ENCODE data around the gene WNK2.

WNK2 gene

DNA sequence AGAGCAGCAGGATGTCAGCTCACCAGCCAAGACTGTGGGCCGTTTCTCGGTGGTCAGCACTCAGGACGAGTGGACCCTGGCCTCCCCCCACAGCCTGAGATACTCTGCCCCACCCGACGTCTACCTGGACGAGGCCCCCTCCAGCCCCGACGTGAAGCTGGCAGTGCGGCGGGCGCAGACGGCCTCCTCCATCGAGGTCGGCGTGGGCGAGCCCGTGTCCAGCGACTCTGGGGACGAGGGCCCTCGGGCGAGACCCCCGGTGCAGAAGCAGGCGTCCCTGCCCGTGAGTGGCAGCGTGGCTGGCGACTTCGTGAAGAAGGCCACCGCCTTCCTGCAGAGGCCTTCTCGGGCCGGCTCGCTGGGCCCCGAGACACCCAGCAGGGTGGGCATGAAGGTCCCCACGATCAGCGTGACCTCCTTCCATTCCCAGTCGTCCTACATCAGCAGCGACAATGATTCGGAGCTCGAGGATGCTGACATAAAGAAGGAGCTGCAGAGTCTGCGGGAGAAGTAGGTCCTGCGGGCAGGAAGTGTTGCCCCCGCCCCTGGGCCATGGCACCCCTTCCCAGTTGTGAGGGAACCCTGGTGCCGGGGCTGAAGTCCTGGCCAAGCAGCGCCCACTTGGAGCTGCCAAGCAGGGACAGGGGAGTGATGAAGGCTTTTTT lies 108.9 kb downstream of the WNK2 start:
- TF ChIP-seq, protein P1, sequence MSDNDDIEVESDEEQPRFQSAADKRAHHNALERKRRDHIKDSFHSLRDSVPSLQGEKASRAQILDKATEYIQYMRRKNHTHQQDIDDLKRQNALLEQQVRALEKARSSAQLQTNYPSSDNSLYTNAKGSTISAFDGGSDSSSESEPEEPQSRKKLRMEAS (IDR thresholded peaks at IDR 0.05; ENCODE audit: low read depth, low read length): no peak
- TF ChIP-seq, protein P2, sequence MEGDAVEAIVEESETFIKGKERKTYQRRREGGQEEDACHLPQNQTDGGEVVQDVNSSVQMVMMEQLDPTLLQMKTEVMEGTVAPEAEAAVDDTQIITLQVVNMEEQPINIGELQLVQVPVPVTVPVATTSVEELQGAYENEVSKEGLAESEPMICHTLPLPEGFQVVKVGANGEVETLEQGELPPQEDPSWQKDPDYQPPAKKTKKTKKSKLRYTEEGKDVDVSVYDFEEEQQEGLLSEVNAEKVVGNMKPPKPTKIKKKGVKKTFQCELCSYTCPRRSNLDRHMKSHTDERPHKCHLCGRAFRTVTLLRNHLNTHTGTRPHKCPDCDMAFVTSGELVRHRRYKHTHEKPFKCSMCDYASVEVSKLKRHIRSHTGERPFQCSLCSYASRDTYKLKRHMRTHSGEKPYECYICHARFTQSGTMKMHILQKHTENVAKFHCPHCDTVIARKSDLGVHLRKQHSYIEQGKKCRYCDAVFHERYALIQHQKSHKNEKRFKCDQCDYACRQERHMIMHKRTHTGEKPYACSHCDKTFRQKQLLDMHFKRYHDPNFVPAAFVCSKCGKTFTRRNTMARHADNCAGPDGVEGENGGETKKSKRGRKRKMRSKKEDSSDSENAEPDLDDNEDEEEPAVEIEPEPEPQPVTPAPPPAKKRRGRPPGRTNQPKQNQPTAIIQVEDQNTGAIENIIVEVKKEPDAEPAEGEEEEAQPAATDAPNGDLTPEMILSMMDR (IDR thresholded peaks at IDR 0.05; ENCODE audit: low read depth, low read length): no peak
- TF ChIP-seq POLR2A (IDR thresholded peaks at IDR 0.05; ENCODE audit: extremely low read depth, insufficient read length): no peak
- TF ChIP-seq MYC (IDR thresholded peaks at IDR 0.05; ENCODE audit: low read depth, low read length): no peak
- H3K4me3 ChIP-seq (ENCODE audit: low read depth, low read length): no peak overlapping the region
- DNase-seq (ENCODE audit: low read depth): no peak

DNA sequence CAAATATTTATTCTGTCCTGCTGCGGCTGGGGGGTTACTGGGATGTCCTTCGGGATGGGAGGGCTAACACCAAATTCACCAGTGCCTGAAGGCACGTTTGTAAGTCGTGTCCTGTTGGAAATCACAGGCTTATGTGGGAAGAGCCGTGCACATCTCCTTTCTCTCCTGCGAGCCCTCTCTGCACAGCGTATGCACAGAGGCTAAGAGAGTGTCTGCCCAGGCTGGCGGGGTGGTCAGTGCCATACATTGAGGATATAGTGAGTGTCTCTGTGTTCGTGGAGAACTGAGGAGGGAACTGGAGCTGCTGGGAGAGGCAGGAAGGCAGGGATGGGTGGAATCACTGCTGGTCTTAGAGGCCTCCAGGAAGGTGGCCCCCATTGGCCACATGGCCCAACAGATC lies 110.1 kb downstream of the WNK2 start:
- TF ChIP-seq, protein P2 (IDR thresholded peaks at IDR 0.05; ENCODE audit: low read depth, low read length): no peak
- TF ChIP-seq MYC (IDR thresholded peaks at IDR 0.05; ENCODE audit: low read depth, low read length) (no peak), POLR2A (IDR thresholded peaks at IDR 0.05; ENCODE audit: extremely low read depth, insufficient read length) (no peak)
- TF ChIP-seq, protein P1 (IDR thresholded peaks at IDR 0.05; ENCODE audit: low read depth, low read length): no peak

DNA sequence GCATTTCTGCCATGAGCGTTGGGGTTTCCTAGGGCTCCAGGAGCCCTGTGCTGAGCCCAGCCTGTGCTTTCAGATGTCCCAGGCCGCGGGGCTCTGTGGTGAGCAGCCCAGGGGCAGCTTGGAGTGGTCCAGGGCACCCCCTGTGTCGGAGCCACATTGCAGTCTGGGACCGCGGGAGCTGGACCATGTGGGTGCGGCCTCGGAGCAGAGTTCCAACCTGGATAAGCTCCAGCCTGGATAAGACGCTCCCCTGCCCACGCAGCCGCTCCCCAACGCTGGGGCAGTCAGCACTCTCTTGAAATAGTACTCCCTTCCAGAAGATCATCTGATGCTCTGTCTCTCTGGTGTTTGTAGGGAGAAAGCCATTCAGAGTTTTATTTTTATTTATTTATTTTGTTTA lies 111.1 kb downstream of the WNK2 start:
- no peak for DNase-seq (ENCODE audit: low read depth)
- no peak for TF ChIP-seq MYC (IDR thresholded peaks at IDR 0.05; ENCODE audit: low read depth, low read length)
- TF ChIP-seq, protein P1 (IDR thresholded peaks at IDR 0.05; ENCODE audit: low read depth, low read length): no peak
- H3K4me3 ChIP-seq (ENCODE audit: low read depth, low read length): no peak overlapping the region

More for the DNA sequence above, 110.1 kb downstream of the WNK2 start:
- H3K4me3 ChIP-seq (ENCODE audit: low read depth, low read length): no peak overlapping the region
- DNase-seq (ENCODE audit: low read depth): no peak

DNA sequence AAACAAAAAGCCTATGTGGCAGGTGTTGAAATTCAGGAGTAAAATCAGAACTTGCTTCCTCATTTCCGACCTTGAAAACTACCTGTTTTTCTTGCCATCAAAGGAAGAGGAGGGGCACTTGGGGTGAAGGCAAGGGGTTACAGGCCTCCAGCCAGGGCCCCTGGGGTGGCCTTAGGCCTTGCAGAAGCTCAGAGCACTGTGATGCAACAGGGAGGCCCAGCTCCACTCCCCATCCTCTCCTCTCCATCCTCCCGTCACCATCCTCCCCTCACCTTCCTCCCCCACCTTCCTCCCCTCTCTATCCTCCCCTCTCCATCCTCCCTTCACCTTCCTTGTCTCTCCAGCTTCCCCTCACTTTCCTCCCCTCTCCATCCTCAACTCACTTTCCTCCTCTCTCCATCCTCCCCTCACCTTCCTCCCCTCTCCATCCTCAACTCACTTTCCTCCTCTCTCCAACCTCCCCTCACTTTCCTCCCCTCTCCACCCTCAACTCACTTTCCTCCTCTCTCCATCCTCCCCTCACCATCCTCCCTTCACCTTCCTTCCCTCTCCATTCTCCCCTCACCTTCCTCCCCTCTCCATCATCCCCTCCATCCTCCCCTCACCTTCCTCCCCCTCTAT lies 111.6 kb downstream of the WNK2 start:
- peak; percentile 24 for DNase-seq (ENCODE audit: low read depth)
- no peak overlapping the region for H3K4me3 ChIP-seq (ENCODE audit: low read depth, low read length)
- no peak for TF ChIP-seq MYC (IDR thresholded peaks at IDR 0.05; ENCODE audit: low read depth, low read length)
- TF ChIP-seq POLR2A (IDR thresholded peaks at IDR 0.05; ENCODE audit: extremely low read depth, insufficient read length): no peak
- TF ChIP-seq, protein P2 (IDR thresholded peaks at IDR 0.05; ENCODE audit: low read depth, low read length): no peak

DNA sequence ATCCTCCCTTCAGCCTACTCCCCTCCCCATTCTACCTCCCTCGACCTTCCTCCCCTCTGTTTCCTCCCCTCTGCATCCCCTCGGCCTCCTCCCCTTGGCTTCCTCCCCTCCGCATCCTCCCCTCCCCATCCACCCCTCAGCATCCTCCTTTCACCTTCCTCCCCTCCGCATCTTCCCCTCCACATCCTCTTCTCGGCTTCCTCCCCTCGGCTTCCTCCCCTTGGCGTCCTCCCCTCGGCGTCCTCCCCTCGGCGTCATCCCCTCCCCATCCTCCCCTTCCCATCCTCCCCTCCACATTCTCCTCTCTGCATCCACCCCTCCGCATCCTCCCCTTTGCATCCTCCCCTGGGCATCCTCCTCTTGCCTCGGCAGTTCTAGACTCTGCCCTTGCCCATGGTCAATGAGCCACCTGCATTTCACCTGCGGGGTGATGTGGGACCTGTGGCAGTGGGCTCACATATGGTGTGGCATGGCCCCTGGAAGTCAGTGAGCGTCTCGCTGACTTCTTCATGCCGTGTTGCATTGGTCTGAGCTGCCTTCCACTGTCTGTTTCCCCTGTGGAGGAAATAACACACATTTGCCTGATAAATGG lies 113.0 kb downstream of the WNK2 start:
- TF ChIP-seq, protein P2 (IDR thresholded peaks at IDR 0.05; ENCODE audit: low read depth, low read length): no peak
- TF ChIP-seq, protein P1 (IDR thresholded peaks at IDR 0.05; ENCODE audit: low read depth, low read length): no peak
- TF ChIP-seq POLR2A (IDR thresholded peaks at IDR 0.05; ENCODE audit: extremely low read depth, insufficient read length) (no peak), MYC (IDR thresholded peaks at IDR 0.05; ENCODE audit: low read depth, low read length) (no peak)
- no peak overlapping the region for H3K4me3 ChIP-seq (ENCODE audit: low read depth, low read length)
- DNase-seq (ENCODE audit: low read depth): no peak
